GM21447 (cell line): Measurements from ENCODE around the gene DOCK8.

Experiments used
- ATAC-seq: cut with Tn5 transposase; IDR thresholded peaks from one replicate; pipeline ENCODE4 v1.9.1; 2021; ENCODE audit not compliant: unreplicated experiment

The DOCK8 gene

GRCh38 chr9:488448-488847 lies 273.8 kb downstream of the DOCK8 start:
- no peak for ATAC-seq

DNA sequence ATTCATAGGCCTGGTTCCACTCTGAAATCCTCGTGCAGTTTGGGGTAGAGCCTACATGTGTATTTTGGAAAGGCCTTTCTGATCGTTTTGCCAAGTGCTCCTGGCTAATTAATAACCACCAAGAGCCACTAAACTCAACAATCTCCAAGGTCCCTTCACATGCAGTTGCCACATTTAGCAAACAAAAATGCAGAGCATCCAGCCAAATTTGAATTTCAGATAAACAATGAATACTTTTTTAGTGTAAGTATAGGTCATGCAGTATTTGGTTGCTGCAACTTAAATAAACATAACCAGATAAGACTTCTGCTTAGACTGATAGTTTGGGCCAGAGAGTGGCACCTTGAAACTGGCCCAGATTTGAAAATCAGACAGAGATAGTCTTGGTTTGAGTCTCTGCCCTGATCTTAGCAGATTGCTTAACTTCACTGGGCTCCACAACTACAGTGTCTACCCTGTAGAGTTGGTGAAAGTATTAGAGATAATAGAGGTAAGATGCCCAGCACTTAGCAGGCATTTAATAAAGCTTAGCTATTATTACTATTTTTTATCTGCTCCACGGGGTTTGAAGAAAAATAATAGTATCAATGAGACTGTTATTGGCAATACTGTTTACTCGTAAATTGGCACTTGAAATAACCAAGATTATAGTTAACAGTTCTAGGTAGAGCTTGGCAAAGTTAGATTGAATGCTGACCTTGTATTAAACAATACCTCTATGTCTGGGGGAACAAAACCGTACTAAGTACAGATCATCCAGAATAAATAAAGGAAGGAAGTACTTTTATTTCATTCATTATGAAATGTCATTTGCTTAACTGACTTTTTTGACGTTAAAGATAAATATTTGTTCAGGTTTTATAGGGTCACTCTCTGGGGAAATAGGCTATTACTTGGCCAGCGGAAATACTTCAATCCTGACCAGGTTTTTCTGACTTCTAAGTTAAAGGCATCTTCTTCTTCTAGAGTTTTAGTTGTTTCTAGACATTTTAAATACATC lies 274.8 kb downstream of the DOCK8 start:
- ATAC-seq: no peak

DNA sequence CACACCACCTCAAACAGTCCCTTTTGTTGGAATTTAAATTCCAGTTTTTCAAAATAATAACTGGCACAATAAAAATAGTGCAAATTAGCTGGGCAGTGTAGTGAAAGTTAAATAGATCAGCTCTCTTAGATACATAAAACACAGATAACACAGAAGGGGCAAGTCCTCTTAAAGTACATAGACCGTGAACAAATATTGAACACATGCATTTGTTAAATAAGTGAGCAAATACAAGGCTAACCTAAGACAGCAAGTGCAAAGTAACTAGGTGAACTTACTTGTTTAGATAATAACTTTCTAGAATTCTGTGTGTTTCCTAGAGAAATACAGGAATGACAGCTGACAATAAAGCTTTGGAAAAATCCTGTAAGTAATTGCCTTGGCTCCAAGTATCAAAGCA lies 280.1 kb downstream of the DOCK8 start:
- ATAC-seq: no peak

GRCh38 chr9:495739-496138 lies 281.1 kb downstream of the DOCK8 start:
- no peak for ATAC-seq

DNA sequence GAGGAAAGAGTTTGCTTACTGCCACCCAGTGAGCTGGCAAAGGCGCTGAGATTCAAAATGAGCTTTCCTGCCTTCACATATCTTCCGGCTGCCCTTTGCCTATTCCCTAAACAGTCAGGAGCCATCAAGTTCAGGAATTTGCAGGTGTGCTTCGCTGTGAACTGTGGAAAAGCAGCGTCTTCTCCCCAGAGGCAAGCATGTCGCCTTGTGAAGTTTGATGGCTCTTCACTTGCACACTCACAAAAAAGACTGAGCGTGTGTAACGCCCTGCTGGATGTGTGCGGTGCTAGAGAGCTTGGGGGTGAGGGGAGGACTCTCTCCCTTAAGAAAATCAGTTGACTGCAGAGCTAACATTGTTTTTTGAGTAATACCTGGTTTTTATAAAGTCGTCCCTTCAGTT lies 288.7 kb downstream of the DOCK8 start:
- no peak for ATAC-seq

DNA sequence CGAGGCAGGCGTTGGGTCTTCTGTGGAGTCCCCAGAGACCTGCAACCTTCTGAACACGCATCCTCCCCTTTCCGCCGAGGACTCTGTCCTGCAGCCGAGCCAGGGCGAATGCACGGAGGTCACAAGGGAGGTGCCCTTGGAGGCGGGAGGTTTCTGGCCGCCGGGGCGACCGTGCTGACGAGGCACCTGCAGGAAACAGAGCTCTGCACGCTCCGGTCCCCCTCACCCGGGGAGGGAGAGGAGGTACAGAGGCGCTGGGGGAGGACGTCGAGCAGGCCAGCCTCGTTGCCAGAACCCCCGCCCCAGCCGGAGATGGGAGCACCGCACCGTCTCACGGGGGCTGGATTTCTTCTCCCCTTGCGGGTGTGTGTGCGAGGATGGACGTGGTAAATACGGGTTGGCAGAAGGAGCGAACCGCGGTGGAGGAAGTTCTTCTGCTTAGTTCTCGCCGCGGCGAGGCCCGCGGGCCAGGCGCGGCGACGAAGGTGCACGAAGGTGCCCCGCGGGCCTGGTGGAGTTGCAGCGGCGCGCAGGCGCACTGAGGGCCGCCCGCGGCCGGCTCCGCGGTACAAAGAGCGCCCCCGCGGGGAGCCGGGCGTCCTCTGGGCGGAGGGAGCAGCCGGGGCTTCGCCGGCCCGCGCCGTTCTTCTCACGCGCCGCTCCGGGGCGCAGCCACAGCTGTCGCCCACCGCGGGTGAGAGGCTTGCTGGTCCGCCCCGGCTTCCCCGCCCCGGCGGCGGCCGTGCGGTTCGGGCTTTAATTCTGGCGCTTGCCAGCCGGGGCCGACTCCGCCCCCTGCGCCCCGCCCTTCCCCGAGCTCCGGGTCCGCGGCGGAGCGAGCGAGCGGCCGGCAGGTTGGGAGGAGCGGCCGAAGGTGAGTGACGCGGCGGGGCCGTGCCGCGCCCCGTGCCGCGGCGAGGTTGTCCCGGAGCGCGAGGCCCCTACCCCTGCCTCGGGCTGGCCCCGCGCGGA lies 289.5 kb downstream of the DOCK8 start, which contains the start of gene KANK1:
Gene KANK1, plus strand, starts transcription at position 815 of the 972 bp plus-strand sequence.
- peak; percentile 83 for ATAC-seq

GRCh38 chr9:504921-505740 lies 290.5 kb downstream of the DOCK8 start:
- ATAC-seq: peak; percentile 29

GRCh38 chr9:505741-506059 lies 291.0 kb downstream of the DOCK8 start:
- no peak for ATAC-seq

- ATAC-seq: no peak
These were observed 291.6 kb downstream of the DOCK8 start for GRCh38 chr9:506281-506680.

- ATAC-seq: no peak
These were observed 297.2 kb downstream of the DOCK8 start for GRCh38 chr9:511861-512260.

GRCh38 chr9:512555-513272 lies 298.0 kb downstream of the DOCK8 start:
- ATAC-seq: no peak
